ENCODE results near the gene KHDRBS2.

DNA sequence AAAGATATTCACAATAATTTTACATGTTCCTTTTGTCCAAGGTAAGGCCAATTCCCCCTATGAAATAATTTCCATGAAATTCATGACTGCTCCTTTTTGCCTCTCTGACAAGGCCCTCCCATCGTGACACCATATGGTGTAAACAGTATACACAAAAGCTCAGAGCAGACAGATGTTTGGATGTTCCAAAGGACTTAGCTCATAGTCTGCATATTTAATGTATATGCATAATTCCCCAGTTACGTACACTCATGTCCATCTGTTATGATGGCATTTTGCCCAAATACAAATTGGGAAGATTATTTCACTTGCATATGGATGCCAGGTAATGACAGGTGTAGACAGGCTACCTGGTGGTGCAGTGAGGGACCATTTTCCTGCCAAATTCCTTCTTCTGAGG, 376.5 kb downstream of the KHDRBS2 start:
- TF ChIP-seq, protein P1, sequence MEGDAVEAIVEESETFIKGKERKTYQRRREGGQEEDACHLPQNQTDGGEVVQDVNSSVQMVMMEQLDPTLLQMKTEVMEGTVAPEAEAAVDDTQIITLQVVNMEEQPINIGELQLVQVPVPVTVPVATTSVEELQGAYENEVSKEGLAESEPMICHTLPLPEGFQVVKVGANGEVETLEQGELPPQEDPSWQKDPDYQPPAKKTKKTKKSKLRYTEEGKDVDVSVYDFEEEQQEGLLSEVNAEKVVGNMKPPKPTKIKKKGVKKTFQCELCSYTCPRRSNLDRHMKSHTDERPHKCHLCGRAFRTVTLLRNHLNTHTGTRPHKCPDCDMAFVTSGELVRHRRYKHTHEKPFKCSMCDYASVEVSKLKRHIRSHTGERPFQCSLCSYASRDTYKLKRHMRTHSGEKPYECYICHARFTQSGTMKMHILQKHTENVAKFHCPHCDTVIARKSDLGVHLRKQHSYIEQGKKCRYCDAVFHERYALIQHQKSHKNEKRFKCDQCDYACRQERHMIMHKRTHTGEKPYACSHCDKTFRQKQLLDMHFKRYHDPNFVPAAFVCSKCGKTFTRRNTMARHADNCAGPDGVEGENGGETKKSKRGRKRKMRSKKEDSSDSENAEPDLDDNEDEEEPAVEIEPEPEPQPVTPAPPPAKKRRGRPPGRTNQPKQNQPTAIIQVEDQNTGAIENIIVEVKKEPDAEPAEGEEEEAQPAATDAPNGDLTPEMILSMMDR (IDR thresholded peaks at IDR 0.05): no peak
- TF ChIP-seq POLR2A (IDR thresholded peaks at IDR 0.05): no peak

All from thyroid gland (tissue), 4 donors.